ENCODE measurements around the gene SAMD14.
A peak's percentile ranks its signal among the peaks of the same experiment; 100 is the strongest.

Gene SAMD14

DNA sequence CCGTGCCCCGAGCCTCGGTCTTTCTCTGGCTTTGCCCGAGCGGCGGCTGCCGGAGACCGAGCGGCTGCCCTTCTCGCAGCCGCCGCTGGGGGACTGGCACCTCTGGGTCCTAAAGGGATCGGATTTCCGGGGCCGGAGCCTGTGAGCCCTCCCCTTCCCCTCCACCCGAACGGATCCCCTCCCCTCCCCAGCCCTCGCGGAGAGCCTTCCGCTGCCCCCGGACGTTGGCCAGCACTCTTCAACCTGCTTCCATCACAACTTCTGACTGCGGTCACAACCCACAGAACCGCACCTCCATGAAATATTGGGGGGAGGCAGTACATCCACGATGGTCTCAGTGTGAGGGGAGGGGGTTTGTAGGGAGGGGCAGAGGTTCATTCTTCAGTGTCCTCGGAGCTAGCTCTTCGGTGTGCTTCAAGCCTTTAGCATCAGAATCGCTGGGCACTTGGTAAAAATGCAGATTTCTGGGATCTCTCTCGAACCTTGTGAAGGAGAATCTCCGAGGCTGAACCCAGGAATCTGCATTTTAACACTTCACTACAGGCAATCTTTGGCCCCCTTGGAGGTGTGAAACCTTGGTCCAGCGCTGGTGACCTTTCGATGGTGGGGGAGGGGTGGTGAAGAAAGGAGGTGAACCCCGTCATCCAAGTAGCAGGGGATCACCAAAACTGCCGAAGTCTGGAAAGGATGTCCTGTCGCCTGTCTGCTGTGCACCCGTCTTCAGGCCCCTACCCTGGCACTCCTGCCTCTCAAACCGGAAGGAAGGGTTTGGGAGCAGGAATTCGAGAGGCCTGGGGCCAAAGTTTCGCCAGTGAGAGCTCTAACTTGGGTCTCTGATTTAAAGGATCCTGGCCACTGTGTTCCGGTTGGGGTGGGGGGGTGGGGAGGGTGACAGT is 21.3 kb upstream of the SAMD14 start:
- H2AK5ac ChIP-seq (ENCODE audit: low read length, severe bottlenecking): peak overlapping the region; percentile 91
- no peaks in the 10 kb centered on the region for H3K9me3 ChIP-seq (ENCODE audit: control insufficient read depth, low read length)
- peak overlapping the region; percentile 89 to 99 for H2BK12ac ChIP-seq (ENCODE audit: low read length in 2 of 2)
- H3K4me1 ChIP-seq (ENCODE audit: control insufficient read depth, insufficient read depth, low read depth, low read length): peaks cover 37% of the 10 kb centered on the region
- H3K14ac ChIP-seq (ENCODE audit: low read length in 2 of 2): peak overlapping the region in 1 of 2 experiments; percentile 87
- H3K27me3 ChIP-seq (ENCODE audit: control insufficient read depth in 1 of 2, insufficient read depth in 1 of 2, low read length in 2 of 2): no peaks in the 10 kb centered on the region
- peak overlapping the region; percentile 94 for H4K91ac ChIP-seq (ENCODE audit: low read length)
- peak overlapping the region; percentile 84 to 88 for H3K4me3 ChIP-seq (ENCODE audit: insufficient read depth in 1 of 2, low read depth in 1 of 2, low read length in 2 of 2)
- H3K23ac ChIP-seq (ENCODE audit: low read length in 2 of 2): peak overlapping the region in 1 of 2 experiments; percentile 13
- peaks cover 0 to 10% of the 10 kb centered on the region in 2 experiments for H3K36me3 ChIP-seq (ENCODE audit: control insufficient read depth in 1 of 2, insufficient read depth in 2 of 2, low read depth in 1 of 2, low read length in 2 of 2)
- peak overlapping the region; percentile 96 for H3K27ac ChIP-seq (ENCODE audit: low read length, poor library complexity, severe bottlenecking)
- H4K8ac ChIP-seq (ENCODE audit: low read length): peak overlapping the region; percentile 89
- H3K9ac ChIP-seq (ENCODE audit: low read length): peak overlapping the region; percentile 90
- peak overlapping the region; percentile 96 for H2BK120ac ChIP-seq (ENCODE audit: low read depth, low read length)
- H2BK5ac ChIP-seq (ENCODE audit: low read depth, low read length, poor library complexity, severe bottlenecking): peak overlapping the region; percentile 69
- H2AFZ ChIP-seq (ENCODE audit: low read depth, low read length): no peak overlapping the region
- DNase-seq: peak; percentile 96
- H3K79me1 ChIP-seq (replicated peaks; ENCODE audit: low read length, poor library complexity, severe bottlenecking): no peaks in the 10 kb centered on the region
- peak overlapping the region; percentile 93 to 99 for H3K18ac ChIP-seq (ENCODE audit: low read depth in 1 of 2, low read length in 2 of 2)
- H2BK15ac ChIP-seq (ENCODE audit: low read depth, poor library complexity, severe bottlenecking): peak overlapping the region; percentile 82
- 1% methylated on average over 31 of the region's 40 CpGs for WGBS
- peak overlapping the region; percentile 88 for H3K4me2 ChIP-seq (ENCODE audit: low read length, poor library complexity, severe bottlenecking)
- H3K4ac ChIP-seq (ENCODE audit: low read depth in 1 of 2, low read length in 2 of 2): peak overlapping the region; percentile 90 to 95

DNA sequence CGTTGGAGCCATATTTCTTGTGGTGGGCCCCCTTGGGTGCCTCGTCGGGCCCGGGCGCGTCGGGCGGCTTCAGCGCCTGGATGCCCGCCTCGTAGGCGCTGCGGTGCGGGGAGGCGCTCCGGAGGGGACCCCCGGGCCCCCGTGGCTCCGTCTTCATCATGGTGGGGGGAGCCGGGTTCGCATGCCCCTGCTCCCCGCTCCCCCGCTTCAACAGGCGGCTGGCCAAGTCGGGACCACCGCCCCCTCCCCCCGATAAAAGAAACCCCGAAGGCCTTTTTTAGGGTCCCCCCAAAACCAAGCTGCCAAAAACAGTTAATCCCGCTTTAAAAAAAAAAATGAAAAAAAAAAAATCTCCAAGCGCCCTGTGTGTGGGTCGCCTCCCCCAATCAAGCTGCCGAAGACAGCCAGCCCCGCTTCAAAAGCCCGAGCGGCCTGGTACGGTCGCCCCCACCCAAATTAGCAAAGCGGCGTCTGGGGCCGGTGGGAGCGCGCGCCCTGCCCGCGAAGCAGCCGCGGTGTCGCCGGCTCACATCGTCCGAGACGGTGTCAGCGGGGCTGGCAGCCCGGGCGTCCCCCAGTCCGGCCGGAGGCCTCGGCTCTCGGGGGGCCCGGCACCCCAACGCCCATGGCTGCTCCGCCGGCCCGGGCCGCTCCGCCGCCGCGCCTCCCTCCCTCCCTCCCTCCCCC is 20.5 kb upstream of the SAMD14 start, which contains the start of gene PPP1R9B:
TSS of gene PPP1R9B (minus strand) at position 324 of the 687 bp plus-strand sequence. CDS start at position 160, 164 bp downstream.
- H3K23ac ChIP-seq (ENCODE audit: low read length in 2 of 2): peak within 1 kb of the TSS; percentile 26 to 99
- H3K4me2 ChIP-seq (ENCODE audit: low read length, poor library complexity, severe bottlenecking): peak within 1 kb of the TSS; percentile 88
- peak within 1 kb of the TSS; percentile 94 for H4K91ac ChIP-seq (ENCODE audit: low read length)
- peak within 1 kb of the TSS; percentile 69 for H2BK5ac ChIP-seq (ENCODE audit: low read depth, low read length, poor library complexity, severe bottlenecking)
- H4K8ac ChIP-seq (ENCODE audit: low read length): peak within 1 kb of the TSS; percentile 89
- under 1% methylated on average over 48 of the region's 69 CpGs for WGBS
- H3K4me3 ChIP-seq (ENCODE audit: insufficient read depth in 1 of 2, low read depth in 1 of 2, low read length in 2 of 2): peak within 1 kb of the TSS; percentile 84 to 88
- no peaks in the 10 kb centered on the region for H3K9me3 ChIP-seq (ENCODE audit: control insufficient read depth, low read length)
- no peak for DNase-seq
- H2BK120ac ChIP-seq (ENCODE audit: low read depth, low read length): peak within 1 kb of the TSS; percentile 96
- peak within 1 kb of the TSS; percentile 67 to 89 for H2BK12ac ChIP-seq (ENCODE audit: low read length in 2 of 2)
- H3K14ac ChIP-seq (ENCODE audit: low read length in 2 of 2): peak within 1 kb of the TSS; percentile 69 to 98
- H2BK15ac ChIP-seq (ENCODE audit: low read depth, poor library complexity, severe bottlenecking): peak within 1 kb of the TSS; percentile 94
- H3K4me1 ChIP-seq (ENCODE audit: control insufficient read depth, insufficient read depth, low read depth, low read length): peaks cover 44% of the 10 kb centered on the region
- H3K18ac ChIP-seq (ENCODE audit: low read depth in 1 of 2, low read length in 2 of 2): peak within 1 kb of the TSS; percentile 93 to 97
- peaks cover 0 to 18% of the 10 kb centered on the region in 2 experiments for H3K36me3 ChIP-seq (ENCODE audit: control insufficient read depth in 1 of 2, insufficient read depth in 2 of 2, low read depth in 1 of 2, low read length in 2 of 2)
- H2AK5ac ChIP-seq (ENCODE audit: low read length, severe bottlenecking): peak within 1 kb of the TSS; percentile 91
- no peaks in the 10 kb centered on the region for H3K79me1 ChIP-seq (replicated peaks; ENCODE audit: low read length, poor library complexity, severe bottlenecking)
- peak within 1 kb of the TSS; percentile 90 for H3K9ac ChIP-seq (ENCODE audit: low read length)
- no peaks in the 10 kb centered on the region for H3K27me3 ChIP-seq (ENCODE audit: control insufficient read depth in 1 of 2, insufficient read depth in 1 of 2, low read length in 2 of 2)
- no peak within 1 kb of the TSS for H2AFZ ChIP-seq (ENCODE audit: low read depth, low read length)
- H3K4ac ChIP-seq (ENCODE audit: low read depth in 1 of 2, low read length in 2 of 2): peak within 1 kb of the TSS; percentile 90 to 96
- H3K27ac ChIP-seq (ENCODE audit: low read length, poor library complexity, severe bottlenecking): peak within 1 kb of the TSS; percentile 96

DNA sequence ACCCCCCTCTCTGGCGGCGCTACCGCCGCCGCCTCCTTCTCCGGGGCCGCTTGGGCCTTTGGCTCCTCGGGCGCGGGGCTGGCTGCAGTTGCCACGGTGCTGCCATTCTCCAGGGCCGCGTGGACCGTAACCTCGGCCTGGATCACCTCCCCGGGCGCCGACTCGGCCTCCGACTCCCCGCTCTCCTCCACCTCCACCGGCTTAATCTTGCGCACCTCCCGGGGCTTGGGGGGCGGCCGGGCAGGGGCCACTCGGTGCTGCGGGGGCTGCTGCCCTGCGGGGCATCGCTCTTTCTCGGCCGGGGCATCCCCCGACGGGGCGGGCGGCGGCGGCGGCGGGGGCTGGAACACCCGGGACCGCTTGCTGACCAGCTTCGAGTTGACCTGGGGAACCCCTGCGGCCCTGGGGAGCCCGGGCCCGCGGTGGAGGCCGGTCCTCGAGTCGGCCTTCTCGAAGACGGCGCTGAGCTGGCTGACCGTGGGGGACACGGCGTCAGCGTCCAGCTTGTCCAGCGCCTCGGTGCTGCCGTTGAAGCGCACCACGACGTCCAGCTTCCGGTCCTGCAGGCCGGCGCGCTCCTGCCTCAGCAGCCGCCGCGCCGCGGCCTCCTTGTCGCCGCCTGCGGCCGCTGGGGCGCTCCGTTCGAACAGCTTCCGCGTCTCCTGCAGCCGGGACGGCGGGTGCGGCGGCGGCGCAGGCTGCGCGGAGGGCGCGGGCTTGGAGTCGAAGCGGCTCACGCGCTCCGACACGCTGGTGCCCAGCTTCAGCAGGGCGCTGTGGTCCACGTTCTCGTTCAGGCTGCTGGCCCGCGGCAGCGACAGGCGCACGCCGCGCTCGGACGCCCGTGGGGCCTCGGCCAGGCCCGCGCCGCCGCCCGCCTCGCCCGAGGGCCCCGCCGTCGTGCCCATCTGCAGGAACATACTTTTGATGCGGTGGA is 19.7 kb upstream of the SAMD14 start:
- Histone ChIP-seq H3K4me1 (ENCODE audit: control insufficient read depth, insufficient read depth, low read depth, low read length) (peaks cover 50% of the 10 kb centered on the region), H3K79me1 (replicated peaks; ENCODE audit: low read length, poor library complexity, severe bottlenecking) (peaks cover 5% of the 10 kb centered on the region), H2BK12ac (ENCODE audit: low read length in 2 of 2) (peak overlapping the region; percentile 56 to 67), H3K4me2 (ENCODE audit: low read length, poor library complexity, severe bottlenecking) (peak overlapping the region; percentile 87), H3K14ac (ENCODE audit: low read length in 2 of 2) (peak overlapping the region; percentile 69 to 98), H4K91ac (ENCODE audit: low read length) (peak overlapping the region; percentile 90), H3K18ac (ENCODE audit: low read depth in 1 of 2, low read length in 2 of 2) (peak overlapping the region; percentile 91 to 97), H3K23ac (ENCODE audit: low read length in 2 of 2) (peak overlapping the region; percentile 26 to 99), H2BK5ac (ENCODE audit: low read depth, low read length, poor library complexity, severe bottlenecking) (peak overlapping the region; percentile 81), H2AFZ (ENCODE audit: low read depth, low read length) (no peak overlapping the region), H3K4ac (ENCODE audit: low read depth in 1 of 2, low read length in 2 of 2) (peak overlapping the region; percentile 88 to 96), H3K4me3 (ENCODE audit: insufficient read depth in 1 of 2, low read depth in 1 of 2, low read length in 2 of 2) (peak overlapping the region; percentile 84 to 88), H2BK15ac (ENCODE audit: low read depth, poor library complexity, severe bottlenecking) (peak overlapping the region; percentile 84), H2BK120ac (ENCODE audit: low read depth, low read length) (peak overlapping the region; percentile 66), H3K27ac (ENCODE audit: low read length, poor library complexity, severe bottlenecking) (no peak overlapping the region), H3K27me3 (ENCODE audit: control insufficient read depth in 1 of 2, insufficient read depth in 1 of 2, low read length in 2 of 2) (no peaks in the 10 kb centered on the region), H3K9me3 (ENCODE audit: control insufficient read depth, low read length) (no peaks in the 10 kb centered on the region), H4K8ac (ENCODE audit: low read length) (peak overlapping the region; percentile 71), H3K9ac (ENCODE audit: low read length) (peak overlapping the region; percentile 90), H2AK5ac (ENCODE audit: low read length, severe bottlenecking) (no peak overlapping the region), H3K36me3 (ENCODE audit: control insufficient read depth in 1 of 2, insufficient read depth in 2 of 2, low read depth in 1 of 2, low read length in 2 of 2) (peaks cover 5 to 26% of the 10 kb centered on the region in 2 experiments)
- peak; percentile 59 for DNase-seq
- WGBS: under 1% methylated on average over 104 of the region's 123 CpGs

Data from mesenchymal stem cell (in vitro differentiated cells and primary cell).